CD8-positive, alpha-beta memory T cell (primary cell): ENCODE measurements around the gene DUSP8. TPM values are rescaled to one million over a fixed set of nuclear protein-coding genes. Genes with fewer than 3 reads are reported as not detected.

Experiments
- CTCF ChIA-PET: fragments of 350-600 bp; sonication (Branson Sonifier 250); formaldehyde crosslinking; loops from one replicate; lab custom pipeline; 2021; ENCODE audit warnings: antibody characterized with exemption; lab: Charles Lee
- POLR2A ChIA-PET: fragments of 350-600 bp; sonication (Branson Sonifier 250); formaldehyde crosslinking; loops from one replicate; lab custom pipeline; 2021; ENCODE audit warnings: antibody characterized with exemption; lab: Charles Lee
- DNase-seq, 5 donors: peaks; one replicate each; pipeline versions ENCODE4 v3.0.0 to v3.0.0-alpha.2; 2020 to 2022; ENCODE audit warnings: mixed read lengths in 1 of 5
- H3K27ac ChIP-seq: one replicate; pipeline ENCODE4 v1.7.0; 2013; ENCODE audit warnings: low read depth, mild to moderate bottlenecking, low read length, moderate library complexity
- H3K27me3 ChIP-seq: 2 replicates; pipeline ENCODE4 v1.7.0; 2013; ENCODE audit warnings: low read length, mild to moderate bottlenecking; ENCODE audit not compliant: insufficient read depth, poor library complexity, severe bottlenecking
- H3K36me3 ChIP-seq: 2 replicates; pipeline ENCODE4 v1.7.0; 2013; ENCODE audit warnings: mild to moderate bottlenecking, low read length, moderate library complexity; ENCODE audit not compliant: insufficient read depth
- H3K4me1 ChIP-seq: 2 replicates; pipeline ENCODE4 v1.7.0; 2013; ENCODE audit warnings: mild to moderate bottlenecking, low read length, moderate library complexity; ENCODE audit not compliant: insufficient read depth
- H3K4me3 ChIP-seq: 2 replicates; pipeline ENCODE4 v1.7.0; 2013; ENCODE audit warnings: mild to moderate bottlenecking, low read length
- H3K9me3 ChIP-seq: 2 replicates; pipeline ENCODE4 v1.7.0; 2013; ENCODE audit warnings: mild to moderate bottlenecking, low read length
- H3K27ac Mint-ChIP-seq, 8 donors: one replicate each; pipeline ENCODE4 v1.8.0; 2020 to 2021; ENCODE audit warnings: mixed read lengths in 8 of 8, mild to moderate bottlenecking in 6 of 8, inconsistent platforms in 3 of 8, moderate library complexity in 3 of 8
- H3K27me3 Mint-ChIP-seq, 2 donors: one replicate each; pipeline ENCODE4 v1.8.0; 2020 to 2021; ENCODE audit warnings: mixed read lengths in 2 of 2, mild to moderate bottlenecking in 1 of 2, moderate library complexity in 1 of 2
- H3K36me3 Mint-ChIP-seq, 3 donors: one replicate each; pipeline ENCODE4 v1.8.0; 2020 to 2021; ENCODE audit warnings: mixed read lengths in 3 of 3, inconsistent platforms in 1 of 3, mild to moderate bottlenecking in 1 of 3
- H3K4me1 Mint-ChIP-seq, 3 donors: one replicate each; pipeline ENCODE4 v1.8.0; 2020 to 2021; ENCODE audit warnings: mixed read lengths in 3 of 3, inconsistent platforms in 1 of 3, mild to moderate bottlenecking in 1 of 3
- H3K4me3 Mint-ChIP-seq, 7 donors: one replicate each; pipeline ENCODE4 v1.8.0; 2020 to 2021; ENCODE audit warnings: mixed read lengths in 7 of 7, mild to moderate bottlenecking in 6 of 7, moderate library complexity in 4 of 7, inconsistent platforms in 2 of 7
- H3K9me3 Mint-ChIP-seq, 5 donors: one replicate each; pipeline ENCODE4 v1.8.0; 2020 to 2022; ENCODE audit warnings: mixed read lengths in 5 of 5, mild to moderate bottlenecking in 3 of 5, moderate library complexity in 2 of 5, inconsistent platforms in 1 of 5
- polyA plus RNA-seq: library from polyadenylated mRNA; unstranded; fragments of 300-500 nt; fragmentation: Illumina TruSeq; gene quantifications from one replicate; pipeline ENCODE4 v1.2.3, GENCODE V29; 2021
- total RNA-seq, 2 experiments: library from RNA; stranded (reverse); gene quantifications; one replicate each; pipeline ENCODE4 v1.2.3, GENCODE V29; 2021

DUSP8 gene
- total and polyA plus RNA-seq, 3 experiments from 2014 or later = 0.75 to 4.0 (median 2.3) TPM

GRCh38 chr11:1559111-1559951 lies 12.7 kb downstream of the DUSP8 start:
- CTCF ChIA-PET = interaction anchor here (1.2 to 1.9 kb wide), 2 partner anchors 15 kb away, joined by 4 to 6 read pairs; no protein-coding TSS in a partner anchor
- no peaks in the 10 kb centered on the region for H3K9me3 ChIP-seq
- H3K27ac ChIP-seq = no peak overlapping the region
- POLR2A ChIA-PET = no interaction called here
- no peak overlapping the region for H3K4me3 ChIP-seq
- H3K36me3 ChIP-seq = no peaks in the 10 kb centered on the region
- peak in 1 of 5 donors; percentile 6 for DNase-seq
- Mint-ChIP-seq H3K9me3 (no peaks in the 10 kb centered on the region), H3K27ac (peak overlapping the region in 2 of 8 donors; percentile 11 to 63), H3K4me3 (peak overlapping the region in 1 of 7 donors; percentile 4), H3K4me1 (no peaks in the 10 kb centered on the region), H3K27me3 (peaks cover 0 to 7% of the 10 kb centered on the region in 2 donors), H3K36me3 (peaks cover 0 to 32% (median 2%) of the 10 kb centered on the region in 3 donors)
- H3K27me3 ChIP-seq = no peaks in the 10 kb centered on the region
- no peaks in the 10 kb centered on the region for H3K4me1 ChIP-seq

- Histone ChIP-seq H3K27me3 (no peaks in the 10 kb centered on the region), H3K4me1 (no peaks in the 10 kb centered on the region), H3K9me3 (no peaks in the 10 kb centered on the region), H3K4me3 (no peak overlapping the region), H3K27ac (no peak overlapping the region), H3K36me3 (no peaks in the 10 kb centered on the region)
- Mint-ChIP-seq H3K9me3 (no peaks in the 10 kb centered on the region), H3K4me1 (no peaks in the 10 kb centered on the region), H3K4me3 (no peak overlapping the region), H3K27me3 (peaks cover 0 to 10% of the 10 kb centered on the region in 2 donors), H3K36me3 (peaks cover 0 to 29% (median 2%) of the 10 kb centered on the region in 3 donors), H3K27ac (peak overlapping the region in 2 of 8 donors; percentile 11 to 82)
- no peak for DNase-seq
- ChIA-PET POLR2A (no interaction called here), CTCF (interaction anchor here (0.7 to 1.2 kb wide), 2 partner anchors 13 to 16 kb away, joined by 3 to 4 read pairs; no protein-coding TSS in a partner anchor)
These were observed 13.3 kb downstream of the DUSP8 start for GRCh38 chr11:1558775-1559110.

- Mint-ChIP-seq H3K36me3 (peaks cover 0 to 27% (median 2%) of the 10 kb centered on the region in 3 donors), H3K4me3 (no peak overlapping the region), H3K4me1 (no peaks in the 10 kb centered on the region), H3K27me3 (peaks cover 0 to 11% of the 10 kb centered on the region in 2 donors), H3K9me3 (no peaks in the 10 kb centered on the region), H3K27ac (peak overlapping the region in 1 of 8 donors; percentile 89)
- ChIA-PET POLR2A (no interaction called here), CTCF (interaction anchor here (0.5 to 1.2 kb wide), 3 partner anchors 12 to 17 kb away, joined by 3 to 4 read pairs (median 3); no protein-coding TSS in a partner anchor)
- no peak overlapping the region for H3K4me3 ChIP-seq
- no peaks in the 10 kb centered on the region for H3K27me3 ChIP-seq
- no peak overlapping the region for H3K27ac ChIP-seq
- no peaks in the 10 kb centered on the region for H3K36me3 ChIP-seq
- no peaks in the 10 kb centered on the region for H3K9me3 ChIP-seq
- peak in 1 of 5 donors; percentile 5 for DNase-seq
- H3K4me1 ChIP-seq = no peaks in the 10 kb centered on the region
These were observed 13.9 kb downstream of the DUSP8 start for GRCh38 chr11:1557904-1558774.

- H3K27me3 Mint-ChIP-seq = peaks cover 0 to 10% of the 10 kb centered on the region in 2 donors
- POLR2A ChIA-PET = no interaction called here
- CTCF ChIA-PET = interaction anchor here (0.5 kb wide), 1 partner anchor 11 kb away, joined by 3 read pairs; no protein-coding TSS in a partner anchor
- Histone ChIP-seq H3K9me3 (no peaks in the 10 kb centered on the region), H3K27me3 (no peaks in the 10 kb centered on the region), H3K4me1 (no peaks in the 10 kb centered on the region), H3K27ac (no peak overlapping the region), H3K4me3 (no peak overlapping the region), H3K36me3 (no peaks in the 10 kb centered on the region)
- no peaks in the 10 kb centered on the region for H3K4me1 Mint-ChIP-seq
- H3K9me3 Mint-ChIP-seq = no peaks in the 10 kb centered on the region
- DNase-seq = peak in 1 of 5 donors; percentile 5
- H3K4me3 Mint-ChIP-seq = peak overlapping the region in 1 of 7 donors; percentile 56
- H3K36me3 Mint-ChIP-seq = peaks cover 0 to 22% (median 0%) of the 10 kb centered on the region in 3 donors
- peak overlapping the region in 2 of 8 donors; percentile 50 to 89 for H3K27ac Mint-ChIP-seq
These were observed 14.8 kb downstream of the DUSP8 start for GRCh38 chr11:1557051-1557884.

- H3K27ac ChIP-seq = no peak overlapping the region
- DNase-seq = no peak
- no peak overlapping the region for H3K27ac Mint-ChIP-seq
- ChIA-PET POLR2A (no interaction called here), CTCF (interaction anchor here (0.9 kb wide), 2 partner anchors 9 to 10 kb away, joined by 3 to 4 read pairs; no protein-coding TSS in a partner anchor)
- no peaks in the 10 kb centered on the region for H3K9me3 Mint-ChIP-seq
- H3K4me3 Mint-ChIP-seq = no peak overlapping the region
- H3K4me1 ChIP-seq = no peaks in the 10 kb centered on the region
- H3K27me3 ChIP-seq = no peaks in the 10 kb centered on the region
- no peaks in the 10 kb centered on the region for H3K36me3 ChIP-seq
- no peak overlapping the region for H3K4me3 ChIP-seq
- H3K36me3 Mint-ChIP-seq = peaks cover 0 to 18% (median 0%) of the 10 kb centered on the region in 3 donors
- no peaks in the 10 kb centered on the region for H3K9me3 ChIP-seq
- H3K4me1 Mint-ChIP-seq = no peaks in the 10 kb centered on the region
- H3K27me3 Mint-ChIP-seq = peaks cover 0 to 9% of the 10 kb centered on the region in 2 donors
These were observed 15.7 kb downstream of the DUSP8 start for GRCh38 chr11:1556278-1556902.

GRCh38 chr11:1555713-1556153 lies 16.3 kb downstream of the DUSP8 start:
- ChIA-PET POLR2A (no interaction called here), CTCF (interaction anchor here (0.9 kb wide), 2 partner anchors 9 kb away, joined by 3 to 4 read pairs; no protein-coding TSS in a partner anchor)
- Mint-ChIP-seq H3K4me1 (no peaks in the 10 kb centered on the region), H3K27me3 (peaks cover 0 to 9% of the 10 kb centered on the region in 2 donors), H3K4me3 (no peak overlapping the region), H3K27ac (no peak overlapping the region), H3K9me3 (no peaks in the 10 kb centered on the region), H3K36me3 (peaks cover 0 to 18% (median 0%) of the 10 kb centered on the region in 3 donors)
- Histone ChIP-seq H3K4me3 (no peak overlapping the region), H3K4me1 (no peaks in the 10 kb centered on the region), H3K27ac (no peak overlapping the region), H3K27me3 (no peaks in the 10 kb centered on the region), H3K9me3 (no peaks in the 10 kb centered on the region), H3K36me3 (no peaks in the 10 kb centered on the region)
- no peak for DNase-seq
